Naive thymus-derived CD8-positive, alpha-beta T cell (primary cell): ENCODE data around the gene CDSN. TPM values are rescaled to one million over a fixed set of nuclear protein-coding genes. Genes with fewer than 3 reads are reported as not detected.
"Not testable (repeated sequence)": the region's sequence is repeated elsewhere in the genome, so short reads cannot be mapped to it uniquely, and the experiment has no call there.

ENCODE experiments used
- ATAC-seq, 2 donors: fragments of 150-1000 bp; cut with Tn5 transposase in 1 of 2; sonication (Bioruptor Pico), chemical (Tn5 transposase) in 1 of 2; 1 replicate in 1 of 2; 2 replicates in 1 of 2; pipeline ENCODE4 v1.10.0; 2021; ENCODE audit warnings: mild to moderate bottlenecking in 2 of 2, moderate library complexity in 2 of 2
- POLR2A ChIA-PET: fragments of 350-600 bp; sonication (Branson Sonifier 250); formaldehyde crosslinking; loops from one replicate; lab custom pipeline; 2021; ENCODE audit warnings: antibody characterized with exemption; lab: Charles Lee
- DNase-seq, 10 donors: peaks; one replicate each; pipeline versions ENCODE4 v3.0.0 to v3.0.0-alpha.2; 2020 to 2022
- H3K27ac Mint-ChIP-seq, 10 donors: one replicate each; pipeline ENCODE4 v1.8.0; 2020 to 2022; ENCODE audit warnings: mild to moderate bottlenecking in 10 of 10, mixed read lengths in 10 of 10, moderate library complexity in 4 of 10, inconsistent platforms in 1 of 10
- H3K27me3 Mint-ChIP-seq, 5 donors: one replicate each; pipeline ENCODE4 v1.8.0; 2021 to 2022; ENCODE audit warnings: mixed read lengths in 5 of 5
- H3K36me3 Mint-ChIP-seq, 3 donors: one replicate each; pipeline ENCODE4 v1.8.0; 2020 to 2022; ENCODE audit warnings: mixed read lengths in 3 of 3, mild to moderate bottlenecking in 2 of 3, inconsistent platforms in 1 of 3
- H3K4me1 Mint-ChIP-seq, 4 donors: one replicate each; pipeline ENCODE4 v1.8.0; 2021 to 2022; ENCODE audit warnings: mixed read lengths in 4 of 4
- H3K4me3 Mint-ChIP-seq, 10 donors: one replicate each; pipeline ENCODE4 v1.8.0; 2020 to 2022; ENCODE audit warnings: mild to moderate bottlenecking in 10 of 10, mixed read lengths in 10 of 10, moderate library complexity in 6 of 10, inconsistent platforms in 1 of 10
- H3K9me3 Mint-ChIP-seq, 9 donors: one replicate each; pipeline ENCODE4 v1.8.0; 2020 to 2022; ENCODE audit warnings: mixed read lengths in 9 of 9, mild to moderate bottlenecking in 3 of 9, inconsistent platforms in 1 of 9, moderate library complexity in 1 of 9
- polyA plus RNA-seq, 3 donors: library from polyadenylated mRNA; unstranded; fragments of 300-500 nt; fragmentation: Illumina TruSeq; gene quantifications; one replicate each; pipeline ENCODE4 v1.2.3, GENCODE V29; 2021
- total RNA-seq, 8 experiments: library from RNA in 2 of 8; stranded (reverse) in 2 of 8; gene quantifications; one replicate each; pipeline ENCODE4 v1.2.3 and lab custom pipeline; 2021 to 2026

CDSN gene
- total and polyA plus RNA-seq, 5 experiments from 2014 or later = not detected

DNA sequence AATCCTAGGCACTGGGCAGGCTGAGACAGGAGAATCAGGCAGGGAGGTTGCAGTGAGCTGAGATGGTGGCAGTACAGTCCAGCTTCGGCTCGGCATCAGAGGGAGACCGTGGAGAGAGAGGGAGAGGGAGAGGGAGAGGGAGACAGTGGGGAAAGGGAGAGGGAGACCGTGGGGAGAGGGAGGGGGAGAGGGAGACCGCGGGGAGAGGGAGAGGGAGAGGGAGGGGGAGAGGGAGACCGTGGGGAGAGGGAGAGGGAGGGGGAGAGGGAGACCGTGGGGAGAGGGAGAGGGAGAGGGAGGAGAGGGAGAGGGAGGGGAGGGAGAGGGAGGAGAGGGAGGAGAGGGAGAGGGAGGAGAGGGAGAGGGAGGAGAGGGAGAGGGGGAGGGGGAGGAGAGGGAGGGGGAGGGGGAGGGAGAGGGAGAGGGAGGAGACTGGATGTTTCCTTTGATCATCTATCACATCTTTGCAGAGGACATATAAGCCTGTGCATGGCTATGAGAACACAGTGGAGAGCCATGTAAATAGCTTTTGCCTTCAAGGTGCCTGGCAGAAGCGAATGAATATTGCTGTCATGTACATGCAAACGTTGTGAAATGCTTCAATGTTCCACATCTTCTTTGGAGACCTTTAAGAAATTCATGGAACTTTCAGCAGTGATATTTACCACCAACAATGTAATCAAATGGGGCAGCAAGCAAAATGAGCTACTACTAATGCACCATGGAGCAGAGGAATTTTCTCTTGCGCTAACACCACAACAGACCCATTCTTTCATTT is 52.2 kb downstream of the CDSN start:
- H3K27me3 Mint-ChIP-seq, POLR2A ChIA-PET, DNase-seq, H3K9me3 Mint-ChIP-seq, H3K36me3 Mint-ChIP-seq, H3K4me1 Mint-ChIP-seq, H3K4me3 Mint-ChIP-seq, ATAC-seq, H3K27ac Mint-ChIP-seq: not testable (repeated sequence)

DNA sequence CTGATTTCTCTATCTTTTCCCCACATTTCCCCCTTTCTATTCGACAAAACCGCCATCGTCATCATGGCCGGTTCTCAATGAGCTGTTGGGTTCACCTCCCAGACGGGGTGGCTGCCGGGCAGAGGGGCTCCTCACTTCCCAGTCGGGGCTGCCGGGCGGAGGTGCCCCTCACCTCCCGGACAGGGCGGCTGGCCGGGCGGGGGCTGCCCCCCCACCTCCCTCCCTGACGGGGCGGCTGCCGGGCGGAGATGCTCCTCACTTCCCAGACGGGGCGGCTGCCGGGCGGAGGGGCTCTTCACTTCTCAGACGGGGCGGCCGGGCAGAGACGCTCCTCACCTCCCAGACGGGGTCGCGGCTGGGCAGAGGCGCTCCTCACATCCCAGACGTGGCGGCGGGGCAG is 53.2 kb downstream of the CDSN start:
- H3K9me3 Mint-ChIP-seq, POLR2A ChIA-PET, DNase-seq, ATAC-seq, H3K27me3 Mint-ChIP-seq, H3K4me3 Mint-ChIP-seq, H3K27ac Mint-ChIP-seq, H3K4me1 Mint-ChIP-seq, H3K36me3 Mint-ChIP-seq: not testable (repeated sequence)

DNA sequence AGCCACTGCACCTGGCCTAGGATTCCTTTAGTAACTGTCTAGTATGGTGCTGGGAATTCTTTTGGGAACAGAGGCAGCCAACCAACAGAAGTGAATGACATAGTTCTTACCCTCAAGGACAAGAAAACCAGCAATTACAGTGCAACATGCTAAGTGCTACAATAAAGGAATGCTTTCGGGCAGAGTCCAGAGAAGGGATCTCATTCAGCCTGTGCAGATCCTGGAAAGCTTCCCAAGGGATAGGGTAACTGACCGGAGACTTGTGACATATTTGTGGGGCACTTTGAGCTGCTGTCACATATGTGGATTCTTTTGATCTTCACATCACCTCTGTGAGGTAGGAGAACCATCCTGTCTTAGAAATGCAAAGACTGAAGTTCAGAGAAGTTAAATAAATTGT is 54.7 kb downstream of the CDSN start:
- no peak for ATAC-seq
- H3K4me3 Mint-ChIP-seq = no peak overlapping the region
- H3K36me3 Mint-ChIP-seq = no peaks in the 10 kb centered on the region
- peaks cover 0 to 4% (median 2%) of the 10 kb centered on the region in 4 donors for H3K4me1 Mint-ChIP-seq
- H3K9me3 Mint-ChIP-seq = no peaks in the 10 kb centered on the region
- POLR2A ChIA-PET = interaction anchor here (0.6 kb wide), 1 partner anchor 229 kb away, joined by 3 read pairs; no protein-coding TSS in a partner anchor
- no peak overlapping the region for H3K27ac Mint-ChIP-seq
- H3K27me3 Mint-ChIP-seq = peaks cover 0 to 6% (median 0%) of the 10 kb centered on the region in 5 donors
- DNase-seq = no peak

Other genes with a start within 250 kb of the CDSN start
- 10 to 100 TPM; 19.8 to 22.8 TPM for gene DDR1, start 235.9 kb downstream of the CDSN start, total RNA-seq
- gene DDR1, start 235.9 kb downstream of the CDSN start, polyA plus RNA-seq = 1 to 10 TPM in 2 of 3 donors, under 1 TPM in 1; 0.57 to 5.4 (median 1.5) TPM
- 10 to 100 TPM; 30.0 to 33.9 TPM for gene GTF2H4, start 212.2 kb downstream of the CDSN start, total RNA-seq
- 1 to 10 TPM; 5.1 to 8.3 (median 6.3) TPM for gene GTF2H4, start 212.2 kb downstream of the CDSN start, polyA plus RNA-seq
- 10 to 100 TPM; 41.4 to 53.7 TPM for gene VARS2, start 206.2 kb downstream of the CDSN start, total RNA-seq
- gene VARS2, start 206.2 kb downstream of the CDSN start, polyA plus RNA-seq = 10 to 100 TPM; 14.1 to 16.3 (median 14.5) TPM
- gene SFTA2, start 188.3 kb downstream of the CDSN start, total RNA-seq = not detected
- under 1 TPM in 1 of 3 donors, not detected in 2; 0.30 TPM for gene SFTA2, start 188.3 kb downstream of the CDSN start, polyA plus RNA-seq
- not detected for gene MUCL3, start 179.5 kb downstream of the CDSN start, total RNA-seq
- not detected for gene MUCL3, start 179.5 kb downstream of the CDSN start, polyA plus RNA-seq
- gene MUC21, start 136.7 kb downstream of the CDSN start, total RNA-seq = not detected
- not detected for gene MUC21, start 136.7 kb downstream of the CDSN start, polyA plus RNA-seq
- not detected for gene MUC22, start 110.0 kb downstream of the CDSN start, total RNA-seq
- gene MUC22, start 110.0 kb downstream of the CDSN start, polyA plus RNA-seq = not detected
- not detected for gene C6orf15, start 7.9 kb downstream of the CDSN start, total RNA-seq
- not detected for gene C6orf15, start 7.9 kb downstream of the CDSN start, polyA plus RNA-seq
- not detected for gene PSORS1C1, start 5.6 kb downstream of the CDSN start, total RNA-seq
- gene PSORS1C1, start 5.6 kb downstream of the CDSN start, polyA plus RNA-seq = not detected
- not detected for gene PSORS1C2, start 18.6 kb upstream of the CDSN start, total RNA-seq
- gene PSORS1C2, start 18.6 kb upstream of the CDSN start, polyA plus RNA-seq = not detected
- gene CCHCR1, start 37.4 kb upstream of the CDSN start, total RNA-seq = 10 to 100 TPM; 36.4 to 37.8 TPM
- 1 to 10 TPM; 6.3 to 9.2 (median 6.4) TPM for gene CCHCR1, start 37.4 kb upstream of the CDSN start, polyA plus RNA-seq
- gene TCF19, start 38.1 kb upstream of the CDSN start, total RNA-seq = 10 to 100 TPM in 1 of 2 experiments, 1 to 10 TPM in 1; 9.3 to 10.2 TPM
- gene TCF19, start 38.1 kb upstream of the CDSN start, polyA plus RNA-seq = 1 to 10 TPM; 5.6 to 9.7 (median 8.4) TPM
- gene POU5F1, start 50.2 kb upstream of the CDSN start, total RNA-seq = 1 to 10 TPM in 1 of 2 experiments, under 1 TPM in 1; 0.85 to 1.6 TPM
- gene POU5F1, start 50.2 kb upstream of the CDSN start, polyA plus RNA-seq = not detected
- 1,000 to 10,000 TPM; 1,354 to 1,362 TPM for gene HLA-C, start 151.6 kb upstream of the CDSN start, total RNA-seq
- 1,000 to 10,000 TPM; 2,582 to 3,026 (median 3,019) TPM for gene HLA-C, start 151.6 kb upstream of the CDSN start, polyA plus RNA-seq
- 1,000 to 10,000 TPM; 5,337 to 5,382 TPM for gene HLA-B, start 236.7 kb upstream of the CDSN start, total RNA-seq
- 1,000 to 10,000 TPM; 5,978 to 8,548 (median 7,722) TPM for gene HLA-B, start 236.7 kb upstream of the CDSN start, polyA plus RNA-seq